OCI-LY7 (cell line): ENCODE data around the gene CYP46A1.

Experiments used
- EZH2phosphoT487 ChIP-seq: fragments of 200-600 bp; sonication (generic); IDR thresholded peaks from 2 replicates; pipeline ENCODE4 v1.6.1; 2018; ENCODE audit warnings: low read depth, borderline replicate concordance, mild to moderate bottlenecking, mixed run types, antibody characterized with exemption, low read length, moderate library complexity, mixed read lengths
- TF ChIP-seq, protein P1 (sequence below): fragments of 200-600 bp; sonication (generic); conservative IDR thresholded peaks from 2 replicates; pipeline ENCODE4 v1.5.1; 2014; ENCODE audit warnings: mild to moderate bottlenecking, antibody characterized with exemption, low read length, moderate library complexity, mixed read lengths

DNA sequence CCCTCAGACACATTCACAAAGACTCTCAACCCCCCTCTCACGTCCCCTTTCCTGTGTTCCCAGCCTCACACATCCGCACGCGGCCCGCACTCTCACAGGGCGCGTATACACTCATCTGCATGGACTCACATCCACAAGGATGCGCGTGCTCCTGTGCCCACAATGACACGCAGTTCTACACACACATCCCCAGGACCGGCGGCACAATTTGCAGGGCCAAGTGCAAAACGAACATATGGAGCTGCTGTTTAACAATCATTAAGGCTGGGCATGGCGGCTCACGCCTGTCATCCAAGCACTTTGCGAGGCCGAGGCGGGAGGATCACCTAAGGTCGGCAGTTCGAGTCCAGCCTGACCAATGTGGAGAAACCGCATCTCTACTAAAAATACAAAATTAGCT lies 72.7 kb downstream of the CYP46A1 start:
- TF ChIP-seq, protein P1, sequence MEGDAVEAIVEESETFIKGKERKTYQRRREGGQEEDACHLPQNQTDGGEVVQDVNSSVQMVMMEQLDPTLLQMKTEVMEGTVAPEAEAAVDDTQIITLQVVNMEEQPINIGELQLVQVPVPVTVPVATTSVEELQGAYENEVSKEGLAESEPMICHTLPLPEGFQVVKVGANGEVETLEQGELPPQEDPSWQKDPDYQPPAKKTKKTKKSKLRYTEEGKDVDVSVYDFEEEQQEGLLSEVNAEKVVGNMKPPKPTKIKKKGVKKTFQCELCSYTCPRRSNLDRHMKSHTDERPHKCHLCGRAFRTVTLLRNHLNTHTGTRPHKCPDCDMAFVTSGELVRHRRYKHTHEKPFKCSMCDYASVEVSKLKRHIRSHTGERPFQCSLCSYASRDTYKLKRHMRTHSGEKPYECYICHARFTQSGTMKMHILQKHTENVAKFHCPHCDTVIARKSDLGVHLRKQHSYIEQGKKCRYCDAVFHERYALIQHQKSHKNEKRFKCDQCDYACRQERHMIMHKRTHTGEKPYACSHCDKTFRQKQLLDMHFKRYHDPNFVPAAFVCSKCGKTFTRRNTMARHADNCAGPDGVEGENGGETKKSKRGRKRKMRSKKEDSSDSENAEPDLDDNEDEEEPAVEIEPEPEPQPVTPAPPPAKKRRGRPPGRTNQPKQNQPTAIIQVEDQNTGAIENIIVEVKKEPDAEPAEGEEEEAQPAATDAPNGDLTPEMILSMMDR, result no peak
- no peak for TF ChIP-seq EZH2phosphoT487
